Activated CD4-positive, alpha-beta T cell treated with anti-CD3 and anti-CD28 coated beads, Interleukin-2, amount 50 U/mL, for 24 hours (primary cell): Measurements from ENCODE around the gene CTNNA3.

ENCODE experiments used
- DNase-seq, 2 donors: peaks; one replicate each; pipeline ENCODE4 v3.0.0-alpha.2; 2020; ENCODE audit warnings: low read depth in 1 of 2, low spot score in 1 of 2

CTNNA3 gene

GRCh38 chr10:66259836-66260235 is 1436.2 kb downstream of the CTNNA3 start:
- no peak for DNase-seq

- no peak for DNase-seq
Measured at GRCh38 chr10:66258693-66259092, 1437.3 kb downstream of the CTNNA3 start.

GRCh38 chr10:66257801-66258200 is 1438.2 kb downstream of the CTNNA3 start:
- no peak for DNase-seq

GRCh38 chr10:66252986-66253385 is 1443.0 kb downstream of the CTNNA3 start:
- DNase-seq: no peak

- no peak for DNase-seq
Measured at GRCh38 chr10:66246177-66246576, 1449.8 kb downstream of the CTNNA3 start.

- DNase-seq: no peak
Measured at GRCh38 chr10:66244953-66245352, 1451.0 kb downstream of the CTNNA3 start.

- no peak for DNase-seq
Measured at GRCh38 chr10:66242885-66243284, 1453.1 kb downstream of the CTNNA3 start.

- no peak for DNase-seq
Measured at GRCh38 chr10:66239062-66239461, 1456.9 kb downstream of the CTNNA3 start.

GRCh38 chr10:66238343-66238742 is 1457.7 kb downstream of the CTNNA3 start:
- DNase-seq: no peak

- no peak for DNase-seq
Measured at GRCh38 chr10:66234872-66235271, 1461.1 kb downstream of the CTNNA3 start.

GRCh38 chr10:66228887-66229286 is 1467.1 kb downstream of the CTNNA3 start:
- no peak for DNase-seq

GRCh38 chr10:66223656-66224055 is 1472.3 kb downstream of the CTNNA3 start:
- no peak for DNase-seq

GRCh38 chr10:66222462-66223046 is 1473.4 kb downstream of the CTNNA3 start:
- no peak for DNase-seq

- DNase-seq: no peak
Measured at GRCh38 chr10:66218981-66219587, 1476.9 kb downstream of the CTNNA3 start.

- DNase-seq: no peak
Measured at GRCh38 chr10:66218289-66218688, 1477.7 kb downstream of the CTNNA3 start.

GRCh38 chr10:66215920-66216319 is 1480.1 kb downstream of the CTNNA3 start:
- no peak for DNase-seq

- DNase-seq: no peak
Measured at GRCh38 chr10:66214721-66215404, 1481.1 kb downstream of the CTNNA3 start.

GRCh38 chr10:66209025-66209424 is 1487.0 kb downstream of the CTNNA3 start:
- no peak for DNase-seq

GRCh38 chr10:66204838-66205237 is 1491.2 kb downstream of the CTNNA3 start:
- no peak for DNase-seq

- no peak for DNase-seq
Measured at GRCh38 chr10:66202101-66202500, 1493.9 kb downstream of the CTNNA3 start.

- no peak for DNase-seq
Measured at GRCh38 chr10:66192162-66192831, 1503.7 kb downstream of the CTNNA3 start.

- DNase-seq: no peak
Measured at GRCh38 chr10:66190413-66190812, 1505.6 kb downstream of the CTNNA3 start.
